IPS-18c (cell line): ENCODE measurements around the gene SH2D7.

Source experiments
- H3K4me3 ChIP-seq: 2 replicates; pipeline ENCODE4 v1.7.0; 2013; ENCODE audit warnings: low read depth, mild to moderate bottlenecking, low read length, moderate library complexity; ENCODE audit not compliant: insufficient read depth
- H3K9me3 ChIP-seq: one replicate; pipeline ENCODE4 v1.6.1; 2013; ENCODE audit warnings: mild to moderate bottlenecking, low read length, moderate library complexity; ENCODE audit not compliant: control insufficient read depth, insufficient read depth

Gene SH2D7

DNA sequence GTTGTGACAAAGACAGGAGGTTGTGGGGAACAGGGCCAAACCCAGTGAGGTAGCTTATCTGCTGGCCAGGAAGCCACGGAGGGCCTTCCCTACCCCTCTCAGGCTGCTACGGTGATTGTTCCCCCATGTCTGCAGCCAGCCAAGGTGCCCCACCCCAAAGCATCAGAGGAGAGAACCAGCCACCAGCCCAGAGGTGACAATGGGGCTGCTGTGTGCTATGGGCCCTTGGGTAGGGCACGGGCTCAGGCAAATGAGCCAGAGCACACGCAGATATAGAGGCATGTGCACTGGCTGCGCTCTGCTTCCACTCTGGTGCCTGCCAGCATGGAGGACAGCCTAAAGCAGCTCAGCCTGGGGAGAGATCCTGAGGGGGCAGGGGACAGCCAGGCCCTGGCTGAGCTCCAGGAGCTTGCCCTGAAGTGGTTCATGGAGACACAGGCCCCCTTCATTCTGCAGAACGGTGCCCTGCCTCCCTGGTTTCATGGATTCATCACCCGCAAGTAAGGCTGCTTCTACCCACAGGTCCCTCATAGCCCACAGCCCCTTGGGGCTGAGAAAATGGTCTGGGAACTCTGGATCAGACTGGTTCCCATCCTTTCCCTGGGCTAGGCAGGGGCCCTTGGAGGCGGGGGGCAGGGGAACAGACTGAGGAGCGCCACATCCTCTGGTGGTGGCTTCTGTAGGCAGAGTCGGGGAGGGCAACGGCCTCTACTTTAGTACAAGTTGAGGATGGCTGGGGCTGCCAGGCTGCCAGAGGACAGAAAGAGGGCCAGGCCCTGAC, at the start of gene SH2D7:
SH2D7 (plus strand) TSS at position 301 of the 781 bp plus-strand sequence; CDS start at position 325, 24 bp downstream.
- Histone ChIP-seq H3K4me3 (no peak within 1 kb of the TSS), H3K9me3 (peaks cover 2% of the 10 kb centered on the region)

DNA sequence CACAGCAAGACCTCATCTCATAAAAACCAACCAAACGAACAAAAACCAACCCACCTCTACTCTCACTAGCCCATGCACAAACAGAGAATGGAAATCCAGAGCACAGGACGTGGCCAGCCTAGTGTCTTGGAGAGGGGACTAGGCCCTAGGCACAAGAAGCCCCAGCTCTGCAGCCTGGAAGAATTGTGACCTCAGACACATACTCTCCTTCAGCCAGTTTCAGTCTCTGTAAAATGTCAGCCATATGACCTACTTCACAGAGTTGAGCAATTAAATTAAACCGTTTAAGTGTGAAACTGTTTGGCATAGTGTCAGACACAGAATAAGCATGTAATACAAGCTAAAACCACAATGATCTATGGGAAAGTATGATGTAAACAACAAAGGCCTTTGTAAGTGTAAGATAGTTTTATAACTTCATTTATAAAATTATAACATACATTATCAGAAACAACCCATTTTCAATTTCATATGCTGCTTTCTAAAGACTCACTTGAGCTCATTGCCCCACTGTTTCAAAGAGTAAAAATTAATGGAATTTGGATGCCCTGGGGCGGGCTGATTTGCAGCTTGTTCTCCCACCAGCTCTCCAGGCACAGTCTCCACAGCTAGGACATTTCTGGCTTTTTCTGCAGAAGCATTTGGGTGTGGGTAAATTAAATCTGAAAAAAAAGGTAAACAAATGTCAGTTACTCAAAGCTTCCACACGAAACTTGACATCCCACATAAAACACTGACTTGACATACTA, 47.8 kb upstream of the SH2D7 start:
- Histone ChIP-seq H3K9me3 (no peaks in the 10 kb centered on the region), H3K4me3 (no peak overlapping the region)

DNA sequence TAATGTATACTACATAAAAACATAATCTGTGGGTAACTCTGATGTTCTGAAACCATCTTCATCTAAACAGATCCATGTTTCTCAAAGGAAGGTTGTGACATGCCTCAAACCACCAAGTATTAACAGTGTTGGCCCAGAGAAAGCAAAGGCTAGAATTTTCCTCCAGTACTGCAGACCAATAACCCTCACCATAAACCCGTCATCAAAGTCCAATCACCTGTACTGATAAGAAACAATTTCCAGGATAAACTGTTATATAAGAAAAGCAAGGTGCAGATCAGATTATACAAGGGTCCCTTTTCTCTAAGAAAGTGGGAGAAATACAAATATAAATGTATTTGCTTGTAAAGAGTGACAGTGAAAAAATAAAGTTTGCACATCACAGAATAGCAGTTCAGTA, 47.2 kb upstream of the SH2D7 start:
- no peak overlapping the region for H3K4me3 ChIP-seq
- H3K9me3 ChIP-seq: no peaks in the 10 kb centered on the region

DNA sequence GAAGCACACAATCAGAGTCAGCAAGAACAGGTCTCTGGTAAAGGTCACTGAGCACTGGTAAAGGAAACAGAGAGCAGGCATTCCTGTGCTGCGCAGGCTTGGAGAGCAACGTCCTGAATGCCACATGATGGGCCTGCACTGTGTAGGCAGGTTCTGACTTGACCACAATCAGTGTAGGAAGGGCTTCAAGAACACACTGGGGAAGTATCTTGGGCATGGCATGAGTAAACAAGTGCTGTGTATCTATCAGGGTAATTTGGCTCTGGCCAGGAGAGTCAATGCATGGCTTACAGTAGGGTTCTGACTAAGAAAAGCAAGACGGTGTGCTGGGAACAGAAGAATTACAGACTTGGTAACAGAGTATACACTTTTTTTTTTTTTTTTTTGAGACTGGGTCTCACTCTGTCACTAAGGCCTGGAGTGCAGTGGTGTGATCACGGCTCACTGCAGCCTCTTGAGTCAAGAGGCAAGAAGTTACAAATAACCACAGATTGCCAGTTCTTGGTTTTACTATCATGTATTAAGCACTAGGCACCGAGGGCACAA, 45.5 kb upstream of the SH2D7 start:
- H3K4me3 ChIP-seq: no peak overlapping the region
- no peaks in the 10 kb centered on the region for H3K9me3 ChIP-seq

DNA sequence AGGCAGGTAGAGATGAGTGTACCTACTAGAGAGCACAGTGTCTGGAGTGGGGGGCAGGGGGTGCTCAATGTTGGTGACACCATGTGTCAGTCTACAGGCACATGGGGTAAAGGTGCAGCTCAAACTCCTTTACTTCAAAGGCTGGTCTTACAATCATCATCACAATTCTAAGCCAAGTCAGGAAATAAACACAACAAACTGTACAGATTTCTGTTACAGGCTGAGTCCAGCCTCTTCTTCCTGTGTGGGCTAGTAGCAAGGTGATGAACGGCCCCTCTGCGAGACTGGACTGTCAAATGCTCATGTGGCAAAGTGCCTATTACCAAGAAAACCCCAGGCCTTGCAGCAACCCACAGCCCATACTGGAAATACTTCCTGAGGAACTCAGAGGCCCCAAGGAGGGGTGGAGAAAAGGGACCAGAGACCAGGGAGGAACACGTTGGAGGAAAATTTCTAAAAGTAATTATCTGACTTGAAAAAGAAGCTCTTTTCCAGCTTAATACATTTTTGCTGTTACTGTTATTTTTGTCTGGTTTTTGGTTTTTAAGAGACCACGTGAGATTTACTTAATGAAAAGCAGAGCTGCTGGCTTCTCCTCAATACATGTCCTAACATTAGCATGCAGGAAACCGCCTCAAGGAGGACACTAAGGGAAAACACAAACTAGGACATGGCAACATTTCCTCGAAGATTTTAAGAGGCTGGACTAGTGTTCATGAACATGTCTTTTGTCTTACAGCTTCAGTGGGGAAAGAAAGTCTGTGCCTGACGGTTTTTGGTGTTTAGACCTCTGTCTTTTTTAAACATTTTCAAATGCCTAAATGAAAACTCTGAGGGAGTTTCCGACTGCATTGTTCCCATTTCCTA, 44.4 kb upstream of the SH2D7 start:
- H3K9me3 ChIP-seq: no peaks in the 10 kb centered on the region
- no peak overlapping the region for H3K4me3 ChIP-seq

DNA sequence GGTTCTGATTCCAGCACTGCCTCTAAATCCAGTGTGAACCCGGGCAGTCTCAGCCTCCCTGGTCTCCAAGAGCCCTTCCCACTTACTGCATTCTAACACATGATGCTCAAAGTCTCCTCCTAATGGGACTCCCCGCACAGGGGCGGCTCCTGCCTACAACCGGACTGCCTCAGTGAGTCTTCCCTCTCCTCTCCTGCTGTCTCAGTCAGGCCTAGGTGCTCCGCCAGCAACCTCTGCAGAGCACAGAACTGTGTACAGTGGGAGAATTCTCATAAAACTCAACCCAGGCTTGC, 43.8 kb upstream of the SH2D7 start:
- Histone ChIP-seq H3K4me3 (no peak overlapping the region), H3K9me3 (no peaks in the 10 kb centered on the region)

DNA sequence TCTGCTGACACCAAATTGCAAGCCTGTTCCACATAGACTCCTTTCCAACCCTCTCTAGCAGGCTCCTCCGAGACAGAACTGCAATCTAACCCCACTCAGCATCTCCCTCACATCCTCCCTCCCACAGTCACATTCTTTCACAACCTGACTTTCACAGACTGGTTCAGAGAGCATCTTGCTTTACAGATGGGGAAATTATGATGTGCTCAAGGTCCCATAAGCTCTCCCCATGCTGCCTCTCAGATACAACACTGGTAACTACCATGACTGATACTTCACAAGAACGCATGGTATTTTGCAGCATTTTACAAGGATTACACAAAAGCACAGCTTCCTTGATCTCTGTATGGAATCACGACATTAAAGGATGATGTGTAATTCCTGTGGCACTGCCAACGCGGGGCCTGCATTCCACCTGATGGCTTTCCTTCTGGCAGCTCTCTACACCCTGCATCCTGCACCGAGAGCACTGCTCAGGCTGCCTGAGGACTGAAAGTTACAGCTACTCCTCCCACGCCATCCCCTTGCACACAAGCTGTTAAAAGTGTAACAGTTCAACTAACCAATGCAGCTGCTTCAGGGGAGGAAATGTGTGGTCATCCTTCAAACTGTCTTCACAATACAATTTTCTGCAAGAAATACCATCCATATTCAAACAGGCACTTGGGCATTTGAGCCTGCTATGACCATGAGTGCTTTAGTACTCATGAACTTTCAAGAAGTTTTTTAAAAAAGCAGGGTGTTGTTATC, 42.5 kb upstream of the SH2D7 start:
- Histone ChIP-seq H3K9me3 (no peaks in the 10 kb centered on the region), H3K4me3 (no peak overlapping the region)

DNA sequence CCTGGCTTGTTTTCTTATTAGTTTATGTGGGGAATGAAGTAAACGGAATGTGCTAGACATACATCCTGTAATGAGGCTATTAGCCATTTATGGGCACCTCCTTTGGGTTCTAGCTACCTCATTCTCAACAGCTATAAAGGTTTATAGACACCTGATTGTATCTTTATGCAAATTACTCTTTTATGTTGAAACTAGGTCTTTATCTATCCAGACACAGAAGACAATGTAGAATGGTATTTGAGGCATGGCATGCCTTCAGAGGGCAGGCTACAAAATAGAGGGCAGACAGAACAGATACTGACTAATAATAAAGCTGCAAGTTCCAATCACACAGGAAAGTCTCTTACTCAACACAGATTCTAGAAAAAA, 41.9 kb upstream of the SH2D7 start:
- Histone ChIP-seq H3K9me3 (no peaks in the 10 kb centered on the region), H3K4me3 (no peak overlapping the region)

DNA sequence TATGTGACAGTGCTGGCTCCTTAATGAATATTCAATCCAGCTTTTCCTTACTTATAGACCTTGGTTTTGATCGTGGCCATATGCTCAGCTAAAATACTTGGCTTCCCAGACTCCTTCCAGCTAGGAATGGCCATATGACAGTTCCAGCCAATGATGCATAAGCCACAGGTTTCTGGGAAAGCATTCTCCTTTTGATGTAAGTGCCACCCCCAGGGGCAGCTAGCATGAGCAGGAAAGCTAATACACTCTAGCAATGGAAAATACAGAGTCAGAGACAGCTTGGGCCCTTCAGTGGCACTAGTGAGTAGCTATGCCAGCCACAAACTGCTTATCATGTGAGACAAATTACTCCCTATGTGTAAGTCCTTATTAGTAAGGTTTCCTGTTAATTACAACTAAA, 41.5 kb upstream of the SH2D7 start:
- Histone ChIP-seq H3K4me3 (no peak overlapping the region), H3K9me3 (no peaks in the 10 kb centered on the region)

DNA sequence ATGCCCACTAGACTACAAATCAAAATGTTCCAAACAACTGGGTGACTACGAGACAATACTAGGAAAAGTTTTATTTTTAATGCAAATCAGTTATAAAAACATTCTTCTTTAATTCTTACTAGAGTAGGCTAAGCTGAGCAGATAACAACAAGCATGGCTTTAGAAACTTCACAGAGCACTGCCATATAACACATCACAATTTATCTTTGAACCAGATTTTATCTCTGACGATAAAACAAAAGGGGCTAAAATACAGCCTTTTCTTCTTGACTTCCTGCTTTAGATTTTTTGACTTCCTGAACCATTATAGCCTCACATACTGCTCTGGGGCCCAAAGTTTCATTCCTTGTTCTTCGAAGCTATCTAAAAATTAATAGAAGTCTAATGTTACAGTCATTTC, 40.8 kb upstream of the SH2D7 start:
- H3K4me3 ChIP-seq: no peak overlapping the region
- no peaks in the 10 kb centered on the region for H3K9me3 ChIP-seq

DNA sequence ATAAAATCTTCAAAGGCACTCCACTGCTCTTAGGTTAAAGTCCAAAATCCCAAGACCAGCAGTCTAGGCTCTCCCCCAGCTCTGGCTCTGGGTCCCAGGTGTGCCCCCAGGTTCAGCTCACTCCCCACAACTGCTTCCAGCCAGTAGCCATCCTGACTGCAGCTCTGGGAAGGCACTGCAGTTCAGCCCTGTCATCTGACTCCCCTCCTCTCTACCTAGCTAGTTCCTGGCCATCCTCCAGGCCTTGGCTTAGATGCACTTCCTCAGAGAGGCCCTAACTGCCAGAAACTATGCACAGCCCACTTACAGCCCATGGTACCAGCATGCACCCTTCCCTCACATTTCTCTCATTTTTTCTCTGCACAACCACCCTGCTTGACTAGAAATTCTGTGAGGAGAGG, 40.4 kb upstream of the SH2D7 start:
- H3K4me3 ChIP-seq: no peak overlapping the region

DNA sequence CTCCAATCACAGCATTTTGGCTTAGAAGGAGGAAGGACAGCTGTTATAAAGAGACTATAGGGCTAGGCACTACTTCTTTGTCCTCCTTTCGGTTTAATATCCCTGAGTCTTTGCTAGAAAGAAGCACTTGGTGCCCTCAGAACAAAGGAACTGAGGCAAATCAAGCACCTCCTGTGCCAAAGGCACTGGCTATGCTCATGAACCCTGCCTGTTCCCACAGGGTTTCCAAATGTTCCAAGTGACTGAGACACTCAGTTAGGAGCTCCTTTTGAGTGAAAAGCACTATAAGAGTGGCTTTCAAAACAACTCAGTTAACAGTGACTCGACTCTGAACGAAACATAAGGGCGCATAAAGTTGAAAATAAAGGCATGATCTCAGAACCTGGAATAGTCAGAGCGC, 39.8 kb upstream of the SH2D7 start:
- Histone ChIP-seq H3K4me3 (no peak overlapping the region), H3K9me3 (no peaks in the 10 kb centered on the region)

More for the DNA sequence above, 40.4 kb upstream of the SH2D7 start:
- no peaks in the 10 kb centered on the region for H3K9me3 ChIP-seq

DNA sequence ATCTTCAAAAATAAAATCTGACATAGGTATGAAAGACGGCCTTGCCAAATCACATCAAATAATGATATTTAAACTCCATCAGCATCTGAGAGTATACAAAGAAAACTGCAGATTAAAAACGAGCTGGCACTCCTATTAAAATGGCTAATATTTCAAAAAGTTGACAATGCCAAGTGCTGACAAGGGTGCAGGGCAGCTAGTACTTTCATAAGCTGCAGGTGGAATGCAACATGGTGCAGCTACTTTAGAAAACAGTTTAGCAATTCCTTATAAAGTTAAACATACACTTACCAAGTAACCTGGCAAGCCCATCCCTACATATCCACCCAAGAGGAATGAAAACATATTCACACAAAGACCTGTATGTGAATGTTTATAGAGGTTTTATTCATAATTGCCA, 37.8 kb upstream of the SH2D7 start:
- Histone ChIP-seq H3K9me3 (no peaks in the 10 kb centered on the region), H3K4me3 (no peak overlapping the region)

DNA sequence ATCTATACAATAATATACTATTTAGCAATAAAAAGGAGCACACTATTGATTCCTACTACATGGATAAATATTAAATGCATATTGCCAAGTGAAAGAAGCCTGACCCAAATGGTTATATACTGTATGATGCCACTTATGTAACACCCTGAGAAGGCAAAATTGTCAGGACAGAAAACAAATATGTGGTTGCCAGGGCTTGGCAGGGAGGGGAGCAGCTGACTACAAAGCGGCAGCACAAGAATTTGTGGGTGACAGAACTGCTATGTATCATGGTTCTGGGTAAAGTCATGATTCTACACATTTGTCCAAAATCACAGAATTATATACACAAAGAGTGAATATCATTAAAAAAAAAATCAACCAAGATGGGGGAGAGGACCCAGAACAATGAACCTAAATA, 37.4 kb upstream of the SH2D7 start:
- H3K4me3 ChIP-seq: no peak overlapping the region
- no peaks in the 10 kb centered on the region for H3K9me3 ChIP-seq

DNA sequence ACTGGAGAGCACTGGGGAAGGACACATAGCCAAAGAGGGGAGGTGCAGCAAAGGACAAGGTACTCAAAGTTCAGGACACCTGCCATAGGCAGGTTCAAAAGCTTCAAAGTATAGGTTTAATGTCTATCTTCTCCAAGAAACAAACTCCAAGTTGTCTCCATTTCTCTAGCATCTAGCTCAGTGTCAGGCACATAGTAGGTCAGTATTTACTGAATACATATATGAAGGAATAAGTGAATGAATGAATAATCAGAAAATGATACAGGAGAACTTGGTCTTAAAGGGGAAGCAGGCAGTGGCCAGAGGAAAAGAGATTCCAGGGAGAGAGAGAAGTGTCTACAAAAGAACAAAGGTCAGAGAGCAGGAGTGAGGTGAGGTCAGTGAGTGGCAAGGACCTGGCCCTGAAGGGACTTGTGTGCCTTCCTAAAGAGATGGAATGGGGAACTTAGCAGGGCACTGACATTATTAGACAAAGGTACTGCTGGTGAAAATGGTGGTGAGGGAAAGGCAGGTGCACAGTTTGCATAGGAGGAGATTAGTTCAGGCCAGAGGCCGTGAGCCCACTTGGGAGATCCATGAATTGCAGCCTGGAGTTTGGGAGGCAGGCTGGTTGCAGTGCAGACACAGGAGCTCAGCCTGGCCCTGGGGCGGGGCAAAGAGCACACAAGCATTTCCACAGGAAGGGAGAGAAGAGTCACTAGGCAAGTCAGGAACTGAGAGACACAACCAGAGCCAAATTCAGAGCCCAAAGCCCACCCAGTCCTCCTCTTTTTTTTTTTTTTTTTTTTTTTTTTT, 36.2 kb upstream of the SH2D7 start:
- Histone ChIP-seq H3K4me3 (no peak overlapping the region), H3K9me3 (no peaks in the 10 kb centered on the region)

DNA sequence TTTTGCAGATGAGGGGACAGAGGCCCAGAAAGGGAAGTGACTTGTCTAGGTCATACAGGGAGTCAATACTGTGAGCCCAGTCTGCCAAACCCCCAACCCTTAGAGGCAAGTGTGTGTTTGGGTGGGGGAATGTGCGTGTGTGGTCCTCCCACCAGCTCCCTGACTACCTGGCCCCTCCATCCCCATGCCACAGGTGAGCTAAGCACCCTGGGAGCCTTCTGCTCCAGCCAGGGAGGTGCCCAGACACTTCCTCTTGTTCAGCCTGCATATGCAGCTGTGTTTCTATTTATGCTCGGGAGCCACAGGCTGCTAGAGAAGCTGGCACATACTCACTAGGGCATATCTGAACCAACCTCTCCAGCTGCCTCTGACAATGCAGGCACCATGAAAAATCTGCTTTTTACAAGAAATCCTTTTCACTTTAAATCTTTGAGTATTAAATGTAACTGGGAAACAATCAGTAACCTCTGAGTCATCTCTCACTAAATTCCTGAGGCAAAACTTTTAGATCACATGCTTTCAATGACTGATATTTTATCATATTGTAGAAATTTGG, 35.6 kb upstream of the SH2D7 start:
- H3K9me3 ChIP-seq: no peaks in the 10 kb centered on the region
- no peak overlapping the region for H3K4me3 ChIP-seq
